PFSK-1 (cell line): ENCODE data around the gene CBL.

Source experiments
- FOXP2 ChIP-seq: optimal IDR thresholded peaks from 2 replicates; pipeline ENCODE3; 2011; ENCODE audit warnings: borderline replicate concordance, control low read depth, inconsistent platforms; ENCODE audit not compliant: insufficient read depth; ENCODE audit errors: extremely low read length, extremely low read depth
- POLR2AphosphoS5 ChIP-seq: IDR thresholded peaks from 2 replicates; pipeline ENCODE4 v1.6.1; 2012; ENCODE audit warnings: low read depth, mild to moderate bottlenecking, control low read depth, low read length, moderate library complexity
- SIN3A ChIP-seq: IDR thresholded peaks from 2 replicates; pipeline ENCODE4 v1.6.1; 2012; ENCODE audit warnings: mild to moderate bottlenecking, low read length, moderate library complexity, borderline replicate concordance; ENCODE audit not compliant: insufficient read depth
- TAF1 ChIP-seq: IDR thresholded peaks from 2 replicates; pipeline ENCODE4 v1.6.1; 2012; ENCODE audit warnings: low read length, control low read depth, borderline replicate concordance; ENCODE audit not compliant: insufficient read depth
- TF ChIP-seq, protein P1 (sequence below), 2 experiments: IDR thresholded peaks; 2 replicates each; pipeline versions ENCODE4 v1.6.1 to v1.8.0; 2011 to 2012; ENCODE audit warnings: low read depth in 2 of 2, low read length in 2 of 2, control low read depth in 1 of 2, inconsistent platforms in 1 of 2, mild to moderate bottlenecking in 1 of 2, moderate library complexity in 1 of 2; ENCODE audit not compliant: insufficient read depth in 1 of 2

The CBL gene

DNA sequence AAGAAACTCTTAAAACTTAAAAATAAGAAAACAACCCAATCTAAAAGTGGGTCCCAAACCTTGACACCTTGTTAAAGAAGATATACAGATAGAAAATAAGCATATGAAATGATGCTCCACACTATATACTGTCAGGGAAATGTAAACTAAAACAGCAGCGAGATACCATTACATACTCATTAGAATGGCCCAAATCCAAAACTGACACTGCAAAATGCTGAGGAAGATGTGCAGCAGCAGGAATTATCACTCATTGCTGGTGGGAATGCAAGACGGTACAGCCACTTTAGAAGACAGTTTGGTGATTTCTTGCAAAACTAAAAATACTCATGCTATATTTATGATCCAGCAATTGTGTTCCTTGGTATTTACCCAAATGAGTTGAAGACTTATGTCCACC is 123.2 kb downstream of the CBL start:
- TF ChIP-seq, protein P1, sequence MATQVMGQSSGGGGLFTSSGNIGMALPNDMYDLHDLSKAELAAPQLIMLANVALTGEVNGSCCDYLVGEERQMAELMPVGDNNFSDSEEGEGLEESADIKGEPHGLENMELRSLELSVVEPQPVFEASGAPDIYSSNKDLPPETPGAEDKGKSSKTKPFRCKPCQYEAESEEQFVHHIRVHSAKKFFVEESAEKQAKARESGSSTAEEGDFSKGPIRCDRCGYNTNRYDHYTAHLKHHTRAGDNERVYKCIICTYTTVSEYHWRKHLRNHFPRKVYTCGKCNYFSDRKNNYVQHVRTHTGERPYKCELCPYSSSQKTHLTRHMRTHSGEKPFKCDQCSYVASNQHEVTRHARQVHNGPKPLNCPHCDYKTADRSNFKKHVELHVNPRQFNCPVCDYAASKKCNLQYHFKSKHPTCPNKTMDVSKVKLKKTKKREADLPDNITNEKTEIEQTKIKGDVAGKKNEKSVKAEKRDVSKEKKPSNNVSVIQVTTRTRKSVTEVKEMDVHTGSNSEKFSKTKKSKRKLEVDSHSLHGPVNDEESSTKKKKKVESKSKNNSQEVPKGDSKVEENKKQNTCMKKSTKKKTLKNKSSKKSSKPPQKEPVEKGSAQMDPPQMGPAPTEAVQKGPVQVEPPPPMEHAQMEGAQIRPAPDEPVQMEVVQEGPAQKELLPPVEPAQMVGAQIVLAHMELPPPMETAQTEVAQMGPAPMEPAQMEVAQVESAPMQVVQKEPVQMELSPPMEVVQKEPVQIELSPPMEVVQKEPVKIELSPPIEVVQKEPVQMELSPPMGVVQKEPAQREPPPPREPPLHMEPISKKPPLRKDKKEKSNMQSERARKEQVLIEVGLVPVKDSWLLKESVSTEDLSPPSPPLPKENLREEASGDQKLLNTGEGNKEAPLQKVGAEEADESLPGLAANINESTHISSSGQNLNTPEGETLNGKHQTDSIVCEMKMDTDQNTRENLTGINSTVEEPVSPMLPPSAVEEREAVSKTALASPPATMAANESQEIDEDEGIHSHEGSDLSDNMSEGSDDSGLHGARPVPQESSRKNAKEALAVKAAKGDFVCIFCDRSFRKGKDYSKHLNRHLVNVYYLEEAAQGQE (IDR thresholded peaks at IDR 0.05; ENCODE audit: insufficient read depth in 1 of 2, low read depth in 2 of 2, low read length in 2 of 2), result no peak
- TF ChIP-seq SIN3A (no peak), TAF1 (no peak), POLR2AphosphoS5 (no peak), FOXP2 (no peak)

GRCh38 chr11:119330237-119330636 is 124.1 kb downstream of the CBL start:
- TF ChIP-seq TAF1 (no peak), FOXP2 (no peak)

DNA sequence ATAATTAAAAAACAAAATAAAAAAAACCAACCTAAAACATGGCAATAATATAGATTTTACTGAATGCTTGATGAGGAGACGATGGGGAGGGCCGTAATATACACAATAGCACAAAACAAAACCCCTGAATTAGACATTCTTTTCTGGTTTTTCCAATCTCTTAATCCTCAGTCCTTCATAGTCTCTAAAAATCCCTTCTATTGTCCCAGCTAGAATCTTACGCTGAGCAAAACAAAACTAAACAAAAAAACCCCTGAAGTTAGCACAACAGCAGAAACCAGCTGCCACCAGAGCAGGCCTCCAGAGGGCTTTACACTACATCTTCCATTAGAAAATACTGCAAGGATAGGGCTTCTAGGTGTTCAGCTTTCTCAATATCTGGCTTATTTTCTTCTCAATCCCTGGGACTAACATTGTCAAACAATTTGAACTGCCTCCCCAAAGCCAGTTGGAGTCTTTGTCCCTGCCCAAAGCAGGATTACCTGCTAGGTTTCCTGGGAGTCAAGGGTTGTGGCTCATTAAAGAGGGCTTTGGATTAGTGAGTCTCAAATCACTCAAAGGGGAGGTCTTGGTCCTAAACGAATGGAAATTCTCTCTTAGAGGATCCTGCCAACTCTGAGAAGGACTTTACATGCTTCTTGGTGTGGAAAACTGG is 126.1 kb downstream of the CBL start:
- TF ChIP-seq TAF1 (no peak), FOXP2 (no peak), SIN3A (no peak)

GRCh38 chr11:119334174-119334930 is 128.2 kb downstream of the CBL start, which contains the start of gene RNF26:
Gene RNF26 (plus strand): TSS chr11:119334527. CDS start chr11:119335123, 596 bp downstream.
- TF ChIP-seq TAF1 (peak; percentile 92), POLR2AphosphoS5 (peak; percentile 83), FOXP2 (peak; percentile 8), SIN3A (no peak)
- TF ChIP-seq, protein P1 (IDR thresholded peaks at IDR 0.05; ENCODE audit: insufficient read depth in 1 of 2, low read depth in 2 of 2, low read length in 2 of 2), result 0 out of 4 replicates have a peak, but pooled peaks of 1 of the 2 experiments have one; percentile 28

DNA sequence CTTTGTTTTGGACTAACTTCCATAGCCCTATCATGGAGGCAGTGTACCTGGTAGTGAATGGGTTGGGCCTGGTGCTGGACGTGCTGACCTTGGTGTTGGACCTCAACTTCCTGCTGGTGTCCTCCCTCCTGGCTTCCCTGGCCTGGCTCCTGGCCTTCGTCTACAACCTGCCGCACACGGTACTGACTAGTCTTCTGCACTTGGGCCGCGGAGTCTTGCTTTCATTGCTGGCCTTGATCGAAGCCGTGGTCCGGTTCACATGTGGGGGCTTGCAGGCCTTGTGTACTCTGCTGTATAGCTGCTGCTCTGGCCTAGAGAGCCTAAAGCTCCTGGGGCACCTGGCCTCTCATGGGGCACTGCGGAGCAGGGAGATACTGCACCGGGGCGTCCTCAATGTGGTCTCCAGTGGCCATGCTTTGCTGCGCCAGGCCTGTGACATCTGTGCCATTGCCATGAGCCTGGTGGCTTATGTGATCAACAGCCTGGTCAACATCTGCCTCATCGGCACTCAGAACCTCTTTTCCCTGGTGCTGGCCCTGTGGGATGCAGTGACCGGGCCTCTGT is 129.0 kb downstream of the CBL start:
- TF ChIP-seq FOXP2, result no peak
- no peak for TF ChIP-seq SIN3A
- TF ChIP-seq, protein P1 (IDR thresholded peaks at IDR 0.05; ENCODE audit: insufficient read depth in 1 of 2, low read depth in 2 of 2, low read length in 2 of 2), result 0 out of 4 replicates have a peak, but pooled peaks of 1 of the 2 experiments have one; percentile 23
- TF ChIP-seq TAF1, result no peak
- TF ChIP-seq POLR2AphosphoS5, result no peak

DNA sequence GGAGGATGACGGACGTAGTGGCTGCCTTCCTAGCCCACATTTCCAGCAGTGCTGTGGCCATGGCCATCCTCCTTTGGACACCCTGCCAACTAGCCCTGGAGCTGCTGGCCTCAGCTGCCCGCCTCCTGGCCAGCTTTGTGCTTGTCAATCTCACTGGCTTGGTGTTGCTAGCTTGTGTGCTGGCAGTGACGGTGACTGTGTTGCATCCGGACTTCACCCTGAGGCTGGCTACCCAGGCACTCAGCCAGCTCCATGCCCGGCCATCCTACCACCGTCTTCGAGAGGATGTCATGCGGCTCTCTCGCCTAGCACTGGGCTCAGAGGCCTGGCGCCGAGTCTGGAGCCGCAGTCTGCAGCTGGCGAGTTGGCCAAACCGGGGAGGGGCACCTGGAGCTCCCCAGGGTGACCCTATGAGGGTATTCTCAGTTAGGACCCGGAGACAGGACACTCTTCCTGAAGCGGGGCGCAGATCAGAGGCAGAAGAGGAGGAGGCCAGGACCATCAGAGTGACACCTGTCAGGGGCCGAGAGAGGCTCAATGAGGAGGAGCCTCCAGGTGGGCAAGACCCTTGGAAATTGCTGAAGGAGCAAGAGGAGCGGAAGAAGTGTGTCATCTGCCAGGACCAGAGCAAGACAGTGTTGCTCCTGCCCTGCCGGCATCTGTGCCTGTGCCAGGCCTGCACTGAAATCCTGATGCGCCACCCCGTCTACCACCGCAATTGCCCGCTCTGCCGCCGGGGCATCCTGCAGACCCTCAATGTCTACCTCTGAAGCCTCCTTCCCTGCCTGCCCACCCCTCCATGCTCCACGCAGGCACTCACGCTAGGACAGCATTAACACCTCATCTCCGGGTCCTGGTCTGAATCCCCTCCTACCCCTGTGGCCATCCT is 129.8 kb downstream of the CBL start:
- TF ChIP-seq POLR2AphosphoS5 (no peak), FOXP2 (no peak), SIN3A (no peak), TAF1 (no peak)
- TF ChIP-seq, protein P1 (IDR thresholded peaks at IDR 0.05; ENCODE audit: insufficient read depth in 1 of 2, low read depth in 2 of 2, low read length in 2 of 2), result no peak
